ENCODE results near the gene CDC27. TPM values are rescaled to one million over a fixed set of nuclear protein-coding genes. Genes with fewer than 3 reads are reported as not detected.
"Not testable (repeated sequence)": the region's sequence is repeated elsewhere in the genome, so short reads cannot be mapped to it uniquely, and the experiment has no call there.

The CDC27 gene
- total and polyA plus RNA-seq, 2 of the 4 experiments (the other 2 are of a cell fraction): 47.7 to 190 TPM

GRCh38 chr17:47218896-47219430 lies 29.9 kb upstream of the CDC27 start (continued):
- TF ChIP-seq MAFK (IDR thresholded peaks at IDR 0.05; ENCODE audit: low read depth, low read length) (no peak), MAZ (IDR thresholded peaks at IDR 0.05; ENCODE audit: borderline replicate concordance, low read depth, low read length) (no peak), MXI1 (IDR thresholded peaks at IDR 0.05; ENCODE audit: borderline replicate concordance, low read depth, low read length) (no peak), POLR2A (IDR thresholded peaks at IDR 0.05; ENCODE audit: low read depth, low read length) (no peak), FOS (IDR thresholded peaks at IDR 0.05; ENCODE audit: low read depth, low read length) (no peak), CEBPB (IDR thresholded peaks at IDR 0.05; ENCODE audit: low read depth, low read length) (no peak)

- H2AFZ ChIP-seq (replicated peaks; ENCODE audit: low read length, poor library complexity); ATAC-seq (ENCODE audit: low read depth); H3K4me2 ChIP-seq (ENCODE audit: low read depth, low read length); H4K5ac ChIP-seq (ENCODE audit: low read depth, low read length); H4K8ac ChIP-seq (ENCODE audit: low read depth in 2 of 2, low read length in 2 of 2); H3K9ac ChIP-seq (ENCODE audit: low read depth, low read length); DNase-seq; H3K4me3 ChIP-seq (ENCODE audit: insufficient read depth, low read depth, low read length); H3K79me1 ChIP-seq (ENCODE audit: low read depth in 1 of 2, low read length in 2 of 2); H4K91ac ChIP-seq (ENCODE audit: insufficient read depth, low read depth, low read length); H3K36me3 ChIP-seq (ENCODE audit: control insufficient read depth, insufficient read depth, low read length); POLR2A ChIA-PET (ENCODE audit: unreplicated experiment); H2BK5ac ChIP-seq (ENCODE audit: low read depth, low read length, poor library complexity, severe bottlenecking); BruUV-seq (replicated peaks); CTCF ChIA-PET; H2BK15ac ChIP-seq (ENCODE audit: low read depth, low read length); H3K23ac ChIP-seq (ENCODE audit: low read depth, low read length); H3K27ac ChIP-seq (ENCODE audit: insufficient read depth, low read length); H3K14ac ChIP-seq (replicated peaks; ENCODE audit: low read depth, low read length); H3K4me1 ChIP-seq (ENCODE audit: control insufficient read depth, insufficient read depth, low read length); H2AK9ac ChIP-seq (replicated peaks; ENCODE audit: low read depth, low read length, poor library complexity); H3K4ac ChIP-seq (ENCODE audit: low read depth, low read length); dilution Hi-C loops (cut with HindIII; ENCODE audit: low sequenced_read_pairs, unreplicated experiment); H2BK20ac ChIP-seq (ENCODE audit: low read depth, low read length); H4K20me1 ChIP-seq (ENCODE audit: insufficient read depth, low read length); H3K56ac ChIP-seq (ENCODE audit: extremely low read depth, insufficient read depth, low read length); intact Hi-C loops (cut with micrococcal nuclease); H2BK120ac ChIP-seq (ENCODE audit: low read depth, low read length); H3K27me3 ChIP-seq (ENCODE audit: control insufficient read depth, insufficient read depth, low read length); in situ Hi-C loops (cut with MboI; ENCODE audit: low sequenced_read_pairs); H3K9me3 ChIP-seq (ENCODE audit: control insufficient read depth, insufficient read depth, low read length); H3K9me1 ChIP-seq (ENCODE audit: insufficient read depth, low read length); H2AK5ac ChIP-seq (ENCODE audit: low read depth, low read length); H3K18ac ChIP-seq (ENCODE audit: low read depth, low read length): not testable (repeated sequence)
- no CpG with 5 or more reads among the region's 2 CpGs for WGBS, 2 experiments (ENCODE audit: extremely low coverage in 2 of 2, insufficient read length in 1 of 2)
Measured at GRCh38 chr17:47217279-47217678, 28.2 kb upstream of the CDC27 start.

DNA sequence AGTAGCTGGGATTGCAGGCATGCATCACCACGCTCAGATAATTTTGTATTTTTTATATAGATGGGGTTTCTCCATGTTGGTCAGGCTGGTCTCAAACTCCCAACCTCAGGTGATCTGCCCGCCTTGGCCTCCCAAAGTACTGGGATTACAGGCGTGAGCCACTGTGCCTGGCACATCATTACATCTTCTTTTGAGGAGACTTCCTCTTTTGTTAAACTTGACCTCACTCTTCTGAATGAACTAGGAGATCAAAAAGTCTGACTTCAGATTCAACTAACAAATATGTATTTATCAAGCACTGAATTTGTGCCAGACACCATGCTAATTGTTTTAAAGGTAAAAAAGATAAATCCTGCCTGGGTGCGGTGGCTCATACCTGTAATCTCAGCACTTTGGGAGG lies 27.7 kb upstream of the CDC27 start:
- H3K56ac ChIP-seq (ENCODE audit: extremely low read depth, insufficient read depth, low read length); H2AK5ac ChIP-seq (ENCODE audit: low read depth, low read length); H3K9ac ChIP-seq (ENCODE audit: low read depth, low read length); H4K20me1 ChIP-seq (ENCODE audit: insufficient read depth, low read length); H4K8ac ChIP-seq (ENCODE audit: low read depth in 2 of 2, low read length in 2 of 2); H3K23ac ChIP-seq (ENCODE audit: low read depth, low read length); H2AK9ac ChIP-seq (replicated peaks; ENCODE audit: low read depth, low read length, poor library complexity); in situ Hi-C loops (cut with MboI; ENCODE audit: low sequenced_read_pairs); H4K5ac ChIP-seq (ENCODE audit: low read depth, low read length); CTCF ChIA-PET; H3K79me1 ChIP-seq (ENCODE audit: low read depth in 1 of 2, low read length in 2 of 2); H3K27ac ChIP-seq (ENCODE audit: insufficient read depth, low read length); H3K4me1 ChIP-seq (ENCODE audit: control insufficient read depth, insufficient read depth, low read length); DNase-seq; H3K9me3 ChIP-seq (ENCODE audit: control insufficient read depth, insufficient read depth, low read length); H3K4me2 ChIP-seq (ENCODE audit: low read depth, low read length); dilution Hi-C loops (cut with HindIII; ENCODE audit: low sequenced_read_pairs, unreplicated experiment); H3K4me3 ChIP-seq (ENCODE audit: insufficient read depth, low read depth, low read length); H3K4ac ChIP-seq (ENCODE audit: low read depth, low read length); H3K36me3 ChIP-seq (ENCODE audit: control insufficient read depth, insufficient read depth, low read length); POLR2A ChIA-PET (ENCODE audit: unreplicated experiment); H2BK20ac ChIP-seq (ENCODE audit: low read depth, low read length); ATAC-seq (ENCODE audit: low read depth); intact Hi-C loops (cut with micrococcal nuclease); H3K18ac ChIP-seq (ENCODE audit: low read depth, low read length); H3K14ac ChIP-seq (replicated peaks; ENCODE audit: low read depth, low read length); H3K9me1 ChIP-seq (ENCODE audit: insufficient read depth, low read length); H4K91ac ChIP-seq (ENCODE audit: insufficient read depth, low read depth, low read length); H2BK15ac ChIP-seq (ENCODE audit: low read depth, low read length); H2BK120ac ChIP-seq (ENCODE audit: low read depth, low read length); H2AFZ ChIP-seq (replicated peaks; ENCODE audit: low read length, poor library complexity); BruUV-seq (replicated peaks); H3K27me3 ChIP-seq (ENCODE audit: control insufficient read depth, insufficient read depth, low read length); H2BK5ac ChIP-seq (ENCODE audit: low read depth, low read length, poor library complexity, severe bottlenecking): not testable (repeated sequence)
- no CpG with 5 or more reads among the region's 4 CpGs for WGBS, 2 experiments (ENCODE audit: extremely low coverage in 2 of 2, insufficient read length in 1 of 2)
